ENCODE data around the gene NIM1K. TPM values are rescaled to one million over a fixed set of nuclear protein-coding genes. Genes with fewer than 3 reads are reported as not detected.
A peak's percentile ranks its signal among the peaks of the same experiment; 100 is the strongest.

Gene NIM1K
- polyA plus RNA-seq, 1 experiment: 0.72 TPM

DNA sequence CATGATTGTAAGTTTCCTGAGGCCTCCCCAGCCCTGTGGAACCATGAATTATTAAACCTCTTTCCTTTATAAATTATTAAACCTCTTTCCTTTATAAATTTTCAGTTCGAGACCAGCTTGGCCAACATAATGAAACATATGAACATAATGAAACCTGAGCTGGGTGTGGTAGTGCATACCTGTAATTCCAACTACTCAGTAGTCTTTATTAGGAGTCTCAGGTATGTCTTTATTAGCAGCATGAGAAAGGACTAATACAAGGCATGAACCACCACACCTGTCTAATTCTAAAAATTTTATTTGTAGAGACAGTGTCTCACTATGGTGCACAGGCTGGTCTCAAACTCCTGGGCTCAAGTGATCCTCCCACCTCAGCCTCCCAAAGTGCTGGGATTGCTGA is 27.1 kb downstream of the NIM1K start:
- DNase-seq (ENCODE audit: low read depth, low spot score): no peak
- H3K4me3 ChIP-seq (ENCODE audit: low read depth, low read length): no peak overlapping the region
- POLR2A ChIA-PET: no interaction called here
- no peaks in the 10 kb centered on the region for H3K27me3 ChIP-seq (ENCODE audit: control insufficient read depth, insufficient read depth, low read length)
- H3K9me3 ChIP-seq (ENCODE audit: control insufficient read depth, insufficient read depth, low read length): no peaks in the 10 kb centered on the region
- TF ChIP-seq, protein P1, sequence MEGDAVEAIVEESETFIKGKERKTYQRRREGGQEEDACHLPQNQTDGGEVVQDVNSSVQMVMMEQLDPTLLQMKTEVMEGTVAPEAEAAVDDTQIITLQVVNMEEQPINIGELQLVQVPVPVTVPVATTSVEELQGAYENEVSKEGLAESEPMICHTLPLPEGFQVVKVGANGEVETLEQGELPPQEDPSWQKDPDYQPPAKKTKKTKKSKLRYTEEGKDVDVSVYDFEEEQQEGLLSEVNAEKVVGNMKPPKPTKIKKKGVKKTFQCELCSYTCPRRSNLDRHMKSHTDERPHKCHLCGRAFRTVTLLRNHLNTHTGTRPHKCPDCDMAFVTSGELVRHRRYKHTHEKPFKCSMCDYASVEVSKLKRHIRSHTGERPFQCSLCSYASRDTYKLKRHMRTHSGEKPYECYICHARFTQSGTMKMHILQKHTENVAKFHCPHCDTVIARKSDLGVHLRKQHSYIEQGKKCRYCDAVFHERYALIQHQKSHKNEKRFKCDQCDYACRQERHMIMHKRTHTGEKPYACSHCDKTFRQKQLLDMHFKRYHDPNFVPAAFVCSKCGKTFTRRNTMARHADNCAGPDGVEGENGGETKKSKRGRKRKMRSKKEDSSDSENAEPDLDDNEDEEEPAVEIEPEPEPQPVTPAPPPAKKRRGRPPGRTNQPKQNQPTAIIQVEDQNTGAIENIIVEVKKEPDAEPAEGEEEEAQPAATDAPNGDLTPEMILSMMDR (IDR thresholded peaks at IDR 0.05; ENCODE audit: low read depth, low read length): no peak
- CTCF ChIA-PET: no interaction called here
- H3K27ac ChIP-seq (ENCODE audit: low read depth, low read length): no peak overlapping the region

- Histone ChIP-seq H3K27ac (ENCODE audit: low read depth, low read length) (no peak overlapping the region), H3K27me3 (ENCODE audit: control insufficient read depth, insufficient read depth, low read length) (no peaks in the 10 kb centered on the region), H3K4me3 (ENCODE audit: low read depth, low read length) (no peak overlapping the region), H3K9me3 (ENCODE audit: control insufficient read depth, insufficient read depth, low read length) (no peaks in the 10 kb centered on the region)
- TF ChIP-seq, protein P1 (IDR thresholded peaks at IDR 0.05; ENCODE audit: low read depth, low read length): no peak
- no peak for DNase-seq (ENCODE audit: low read depth, low spot score)
- ChIA-PET POLR2A (no interaction called here), CTCF (no interaction called here)
Observed at GRCh38 chr5:43221502-43221901, 29.5 kb downstream of the NIM1K start.

GRCh38 chr5:43225649-43226245 is 33.7 kb downstream of the NIM1K start:
- H3K27ac ChIP-seq (ENCODE audit: low read depth, low read length): no peak overlapping the region
- DNase-seq (ENCODE audit: low read depth, low spot score): no peak
- POLR2A ChIA-PET: no interaction called here
- CTCF ChIA-PET: interaction anchor here (0.6 kb wide), 2 partner anchors 184 to 325 kb away, joined by 4 read pairs; no protein-coding TSS in a partner anchor
- no peak overlapping the region for H3K4me3 ChIP-seq (ENCODE audit: low read depth, low read length)
- TF ChIP-seq, protein P1 (IDR thresholded peaks at IDR 0.05; ENCODE audit: low read depth, low read length): no peak
- H3K27me3 ChIP-seq (ENCODE audit: control insufficient read depth, insufficient read depth, low read length): no peaks in the 10 kb centered on the region
- no peaks in the 10 kb centered on the region for H3K9me3 ChIP-seq (ENCODE audit: control insufficient read depth, insufficient read depth, low read length)

- no peak overlapping the region for H3K27ac ChIP-seq (ENCODE audit: low read depth, low read length)
- CTCF ChIA-PET: interaction anchor here (0.8 to 2.6 kb wide), 2 partner anchors 79 to 162 kb away, joined by 4 to 27 read pairs; no protein-coding TSS in a partner anchor
- TF ChIP-seq, protein P1 (IDR thresholded peaks at IDR 0.05; ENCODE audit: low read depth, low read length): peak; percentile 53
- H3K27me3 ChIP-seq (ENCODE audit: control insufficient read depth, insufficient read depth, low read length): no peaks in the 10 kb centered on the region
- H3K4me3 ChIP-seq (ENCODE audit: low read depth, low read length): no peak overlapping the region
- no peaks in the 10 kb centered on the region for H3K9me3 ChIP-seq (ENCODE audit: control insufficient read depth, insufficient read depth, low read length)
- peak; percentile 21 for DNase-seq (ENCODE audit: low read depth, low spot score)
- POLR2A ChIA-PET: no interaction called here
Observed at GRCh38 chr5:43227655-43228054, 35.6 kb downstream of the NIM1K start.

- Histone ChIP-seq H3K4me3 (ENCODE audit: low read depth, low read length) (no peak overlapping the region), H3K27ac (ENCODE audit: low read depth, low read length) (no peak overlapping the region), H3K9me3 (ENCODE audit: control insufficient read depth, insufficient read depth, low read length) (no peaks in the 10 kb centered on the region), H3K27me3 (ENCODE audit: control insufficient read depth, insufficient read depth, low read length) (no peaks in the 10 kb centered on the region)
- CTCF ChIA-PET: interaction anchor here (0.5 to 1.3 kb wide), 2 partner anchors 159 to 456 kb away, joined by 3 to 4 read pairs; no protein-coding TSS in a partner anchor
- DNase-seq (ENCODE audit: low read depth, low spot score): no peak
- TF ChIP-seq, protein P1 (IDR thresholded peaks at IDR 0.05; ENCODE audit: low read depth, low read length): no peak
- POLR2A ChIA-PET: no interaction called here
Observed at GRCh38 chr5:43230707-43231106, 38.7 kb downstream of the NIM1K start.
